GM18909 (cell line): Measurements from ENCODE around the gene DHRS7B.
"Not testable (repeated sequence)": the region's sequence is repeated elsewhere in the genome, so short reads cannot be mapped to it uniquely, and the experiment has no call there.

Source experiments
- ATAC-seq: cut with Tn5 transposase; IDR thresholded peaks from one replicate; pipeline ENCODE4 v1.9.1; 2021; ENCODE audit warnings: mild to moderate bottlenecking; ENCODE audit not compliant: unreplicated experiment, poor library complexity

Gene DHRS7B

DNA sequence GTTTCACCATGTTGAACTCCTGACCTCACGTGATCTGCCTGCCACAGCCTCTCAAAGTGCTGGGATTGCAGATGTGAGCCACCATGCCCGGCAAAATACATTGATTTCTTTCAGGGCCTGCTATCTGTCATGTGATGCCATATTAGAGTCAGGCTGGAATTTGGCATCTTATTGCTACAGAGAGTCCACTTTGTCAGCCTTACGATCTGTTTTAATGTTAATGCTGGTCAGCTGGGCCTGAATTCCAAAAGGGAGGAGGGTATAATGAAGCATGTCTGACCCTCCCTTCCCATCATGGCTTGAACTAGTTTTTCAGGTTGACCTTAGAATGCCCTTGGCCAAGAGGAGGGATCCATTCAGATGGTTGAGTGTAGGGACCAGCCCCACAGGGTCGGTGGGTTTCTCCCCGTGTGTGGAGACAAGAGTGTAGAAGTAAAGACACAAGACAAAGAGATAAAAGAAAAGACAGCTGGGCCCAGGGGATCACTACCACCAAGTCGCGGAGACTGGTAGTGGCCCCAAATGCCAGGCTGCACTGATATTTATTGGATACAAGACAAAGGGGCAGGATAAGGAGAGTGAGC, 19.6 kb upstream of the DHRS7B start:
- ATAC-seq: not testable (repeated sequence)

DNA sequence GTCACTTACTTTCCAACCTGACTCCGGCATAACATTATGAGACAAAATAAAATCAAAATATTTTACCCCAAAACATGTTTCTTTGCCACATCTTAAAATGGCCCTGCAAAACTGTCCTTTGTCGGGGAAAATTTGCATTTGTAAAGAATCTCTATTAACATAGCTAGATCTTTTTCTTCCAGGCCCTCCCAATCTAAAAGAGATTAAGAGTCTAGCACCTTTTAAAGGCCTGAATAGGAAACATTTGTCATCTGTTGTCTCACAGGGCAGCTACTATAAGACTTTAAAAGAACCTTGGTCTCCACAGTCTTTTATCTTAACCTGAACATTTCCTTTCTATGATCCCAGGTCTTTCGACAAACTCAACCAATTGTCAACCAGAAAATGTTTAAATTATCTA, 18.1 kb upstream of the DHRS7B start:
- no peak for ATAC-seq

DNA sequence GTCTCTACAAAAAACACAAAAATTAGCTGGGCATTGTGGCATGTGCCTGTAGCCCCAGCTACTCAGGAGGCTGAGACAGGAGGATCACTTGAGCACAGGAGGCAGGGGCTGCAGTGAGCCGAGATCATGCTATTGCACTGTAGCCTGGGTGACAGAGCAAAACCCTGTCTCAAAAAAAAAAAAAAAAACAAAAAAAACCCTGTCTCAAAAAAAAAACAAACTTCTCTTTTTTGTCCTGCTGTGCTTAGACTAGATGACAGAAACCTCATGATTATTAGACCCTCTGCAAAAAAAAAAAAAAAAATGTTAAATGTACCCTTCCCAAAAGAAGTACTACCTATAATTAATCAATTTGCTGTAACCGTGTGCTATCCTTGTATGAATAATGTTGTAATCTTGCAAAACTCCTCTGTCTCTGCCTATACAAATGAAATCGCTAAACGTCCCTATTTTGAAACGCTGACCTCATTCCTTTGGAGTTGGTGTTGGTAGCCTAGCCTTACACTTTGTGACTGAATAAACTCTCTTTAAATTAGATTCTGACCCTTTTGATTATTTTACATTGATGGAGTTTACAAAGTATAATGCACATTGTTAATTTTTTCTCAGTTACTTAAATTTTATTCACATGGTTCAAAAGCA, 13.6 kb upstream of the DHRS7B start:
- no peak for ATAC-seq

DNA sequence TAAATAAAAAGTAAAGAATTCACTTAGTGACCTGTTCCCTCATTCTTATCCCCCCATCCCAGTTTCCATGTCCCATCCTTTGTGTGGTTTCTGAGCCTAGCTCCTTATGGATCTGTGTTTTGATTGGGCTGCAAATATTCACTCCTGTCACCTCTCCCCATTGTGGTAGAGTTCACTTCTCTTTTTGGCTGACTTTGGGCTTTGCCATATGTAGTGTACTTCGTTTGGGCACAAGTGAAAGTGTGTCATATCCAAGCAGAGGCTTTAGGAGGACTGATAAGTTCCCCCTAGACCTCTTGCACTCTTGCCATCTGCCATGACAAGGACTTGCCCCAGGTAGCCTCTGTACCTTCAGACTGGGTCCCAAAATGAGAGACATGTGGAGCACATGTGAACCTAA, 13.0 kb upstream of the DHRS7B start:
- ATAC-seq: no peak

DNA sequence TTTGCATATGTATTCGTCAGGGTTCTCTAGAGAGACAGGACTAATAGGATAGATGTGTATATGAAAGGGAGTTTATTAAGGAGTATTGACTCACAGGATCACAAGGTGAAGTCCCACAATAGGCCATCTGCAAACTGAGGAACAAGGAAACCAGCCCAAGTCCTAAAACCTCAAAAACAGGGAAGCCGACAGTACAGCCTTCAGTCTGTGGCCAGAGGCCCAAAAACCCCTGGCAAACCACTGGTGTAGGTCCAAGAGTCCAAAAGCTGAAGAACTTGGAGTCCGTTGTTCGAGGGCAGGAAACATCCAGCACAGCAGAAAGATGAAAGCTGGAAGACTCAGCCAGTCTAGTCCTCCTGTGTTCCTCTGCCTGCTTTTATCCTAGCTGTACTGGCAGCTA, 12.0 kb upstream of the DHRS7B start:
- ATAC-seq: not testable (repeated sequence)

DNA sequence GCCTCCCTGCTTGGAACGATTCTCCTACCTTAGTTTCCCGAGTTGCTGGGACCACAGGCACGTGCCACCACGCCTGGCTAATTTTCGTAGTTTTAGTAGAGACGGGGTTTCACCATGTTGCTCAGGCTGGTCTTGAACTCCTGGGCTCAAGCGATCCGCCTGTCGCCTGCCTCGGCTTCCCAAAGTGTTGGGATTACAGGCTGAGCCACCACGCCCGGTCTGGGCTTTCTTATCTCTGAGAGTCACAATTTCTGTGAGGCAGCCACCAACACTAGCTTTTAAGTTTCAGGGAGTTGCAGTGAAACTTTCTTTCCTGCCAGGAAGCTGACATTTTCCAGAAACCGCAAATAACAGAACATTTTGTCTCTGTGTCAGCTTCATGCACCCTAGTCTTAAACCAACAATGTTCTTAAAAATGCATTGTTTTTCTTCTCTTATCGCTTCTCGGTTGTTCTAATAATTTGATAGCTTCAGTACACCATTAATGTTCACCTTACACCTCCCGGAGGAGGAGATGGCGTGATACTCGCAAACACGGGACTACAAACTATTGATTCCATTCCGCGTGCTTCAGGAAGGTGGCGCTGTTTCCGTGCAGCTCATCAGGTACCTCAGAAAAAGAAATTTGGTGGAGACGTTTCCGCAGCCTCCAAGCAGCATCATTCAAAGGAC, 7.4 kb upstream of the DHRS7B start:
- no peak for ATAC-seq

DNA sequence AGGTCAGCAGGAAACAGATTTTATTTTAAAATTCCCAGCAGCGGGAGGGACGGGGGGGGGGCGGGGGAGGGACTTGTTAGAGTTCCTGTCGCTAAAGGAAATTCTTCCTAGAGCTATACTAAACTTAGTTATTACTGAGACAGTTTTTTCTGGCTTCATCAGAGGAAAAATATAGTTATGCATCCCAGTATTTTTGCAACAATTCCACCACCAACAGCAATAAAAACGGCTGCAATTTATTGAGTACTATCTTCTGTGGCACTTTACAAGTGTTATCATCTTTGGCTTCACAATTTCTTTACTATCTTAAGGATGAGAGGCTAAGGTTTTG, 6.9 kb upstream of the DHRS7B start:
- no peak for ATAC-seq

DNA sequence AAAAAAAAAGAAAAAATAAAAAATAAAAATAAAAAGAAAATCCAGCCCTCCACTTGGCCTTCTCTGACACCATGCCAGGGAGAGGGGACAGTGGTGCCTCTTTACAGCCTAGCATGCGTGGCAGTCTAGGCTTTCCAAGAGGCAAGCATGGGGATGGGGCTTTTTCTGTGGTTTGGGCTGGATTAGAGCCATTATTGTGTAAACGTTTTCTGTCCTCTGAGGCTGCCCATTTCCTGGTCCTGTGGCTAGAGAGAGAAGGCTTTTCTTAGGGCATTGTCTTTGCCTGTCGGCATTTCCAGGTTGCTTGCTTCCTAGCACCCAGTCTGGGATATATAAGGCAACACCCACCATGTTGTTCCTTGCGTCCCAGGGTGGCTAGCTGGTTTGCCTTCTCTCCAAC, 2.7 kb upstream of the DHRS7B start:
- no peak for ATAC-seq

DNA sequence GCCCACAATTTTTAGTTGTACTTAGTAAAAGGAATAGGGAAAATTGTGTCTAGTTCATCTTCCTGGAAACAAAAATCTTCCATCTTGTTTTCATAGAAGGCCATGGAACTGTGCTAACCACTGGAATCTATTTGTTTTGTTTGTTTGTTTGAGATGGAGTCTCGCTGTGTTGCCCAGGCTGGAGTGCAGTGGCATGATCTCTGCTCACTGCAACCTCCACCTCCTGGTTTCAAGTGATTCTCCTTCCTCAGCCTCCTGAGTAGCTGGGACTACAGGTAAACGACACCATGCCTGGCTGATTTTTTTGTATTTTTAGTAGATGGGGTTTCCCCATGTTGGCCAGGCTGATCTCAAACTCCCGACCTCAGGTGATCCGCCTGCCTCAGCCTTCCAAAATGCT, 2.2 kb upstream of the DHRS7B start:
- ATAC-seq: not testable (repeated sequence)

DNA sequence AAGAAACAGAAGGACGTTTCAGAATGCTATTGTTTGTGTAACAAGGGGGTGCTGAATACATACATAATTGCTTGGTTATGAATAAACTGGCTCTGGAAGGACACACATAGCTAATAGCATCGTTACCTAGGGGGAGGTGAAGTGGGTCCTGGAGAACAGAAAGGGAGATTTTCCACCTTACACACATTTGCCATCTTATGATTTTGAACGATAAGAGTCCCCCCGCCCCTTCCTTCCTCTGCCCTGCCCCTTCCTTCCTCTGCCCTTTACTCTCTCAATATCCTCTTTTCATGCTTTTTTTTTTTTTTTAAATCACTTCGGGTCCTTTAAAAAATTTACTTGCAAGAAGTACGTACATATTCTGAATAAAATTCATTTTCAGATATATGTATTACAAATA, 902 bp upstream of the DHRS7B start:
- ATAC-seq: no peak

DNA sequence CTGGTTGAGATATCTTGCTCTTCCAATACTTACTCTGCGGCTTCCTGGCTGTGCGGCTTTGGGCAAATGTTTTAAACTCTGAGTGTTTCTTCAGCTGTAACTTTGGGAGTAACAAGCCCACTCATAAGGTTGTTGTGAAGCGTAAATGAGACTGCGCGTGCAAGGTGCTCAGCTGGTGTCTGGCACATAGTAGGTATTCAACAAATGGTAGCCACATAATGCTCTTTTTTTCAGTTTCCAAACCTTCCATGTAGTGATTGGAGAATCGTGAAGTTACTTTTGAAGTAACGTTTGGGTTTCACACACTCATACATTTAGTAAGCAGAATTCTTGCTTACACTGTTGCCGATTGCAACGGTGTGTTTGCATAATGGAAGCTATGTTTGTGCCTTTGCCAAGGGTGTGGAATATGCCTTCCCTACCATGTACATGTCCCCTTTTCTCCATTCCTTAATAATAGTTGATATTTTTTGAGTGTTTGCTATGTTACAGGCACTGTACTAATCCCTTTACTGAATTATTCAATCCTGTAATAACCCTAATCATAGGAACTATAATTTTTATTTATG, 829 bp downstream of the DHRS7B start:
- no peak for ATAC-seq

DNA sequence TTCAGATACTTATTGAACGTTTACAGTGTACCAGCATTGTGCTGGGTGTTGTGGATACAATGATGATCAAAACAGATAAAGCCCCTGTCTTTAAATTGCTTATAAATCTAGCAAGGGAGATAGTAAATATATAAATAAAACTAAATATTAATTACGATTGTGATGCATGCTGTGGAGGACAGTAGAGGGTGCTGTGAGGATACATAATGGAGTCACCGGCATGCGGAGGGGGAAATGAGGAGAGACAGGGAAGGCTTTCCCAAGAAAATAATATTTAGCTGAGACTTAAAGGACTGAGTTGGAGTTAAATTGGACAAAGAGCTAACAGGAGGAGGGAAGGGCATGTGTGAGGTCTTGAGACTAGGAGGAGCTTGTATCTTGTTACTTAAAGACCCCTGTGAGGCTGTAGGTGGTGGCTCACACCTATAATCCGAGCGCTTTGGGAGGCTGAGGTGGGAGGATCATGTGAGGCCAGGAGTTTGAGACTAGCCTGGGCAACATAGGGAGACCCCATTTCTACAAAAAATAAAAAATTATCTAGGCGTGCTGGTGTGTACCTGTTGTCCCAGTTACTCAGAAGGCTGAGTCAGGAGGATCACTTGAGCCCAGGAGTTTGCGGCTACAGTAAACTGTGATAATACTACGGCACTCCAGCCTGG, 2.4 kb downstream of the DHRS7B start:
- no peak for ATAC-seq

DNA sequence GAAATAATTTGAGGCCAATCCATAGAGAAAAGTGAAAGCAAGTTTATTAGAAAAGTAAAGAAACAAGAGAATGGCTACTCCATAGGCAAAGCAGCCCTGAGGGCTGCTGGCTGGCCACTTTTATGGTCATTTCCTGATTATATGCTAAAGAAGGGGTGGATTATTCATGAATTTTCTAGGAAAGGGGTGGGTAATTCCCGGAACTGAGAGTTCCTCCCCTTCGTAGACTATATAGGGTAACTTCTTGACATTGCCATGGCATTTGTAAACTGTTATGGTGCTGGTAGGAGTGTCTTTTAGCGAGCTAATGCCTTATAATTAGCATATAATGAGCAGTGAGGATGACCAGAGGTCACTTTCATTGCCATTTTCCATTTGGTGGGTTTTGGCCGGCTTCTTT, 4.4 kb downstream of the DHRS7B start:
- ATAC-seq: no peak

DNA sequence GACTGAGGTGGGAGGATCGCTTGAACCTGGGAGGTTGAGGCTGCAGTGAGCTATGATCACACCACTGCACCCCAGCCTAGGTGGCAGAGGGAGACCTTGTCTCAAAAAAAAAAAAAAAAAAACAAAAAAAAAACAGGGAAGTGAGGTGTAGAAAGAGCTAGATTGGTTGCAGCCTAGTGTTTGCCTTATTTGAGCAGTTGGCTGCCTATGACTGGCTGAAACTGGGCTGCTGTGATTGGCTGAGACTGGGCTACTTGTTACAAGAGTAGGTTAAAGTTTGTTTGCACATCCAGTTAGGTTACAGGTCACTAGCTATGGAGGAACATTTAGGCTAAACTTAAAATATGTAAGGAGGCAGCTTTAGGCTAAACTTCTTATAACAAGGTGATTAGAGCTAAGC, 5.7 kb downstream of the DHRS7B start:
- no peak for ATAC-seq

DNA sequence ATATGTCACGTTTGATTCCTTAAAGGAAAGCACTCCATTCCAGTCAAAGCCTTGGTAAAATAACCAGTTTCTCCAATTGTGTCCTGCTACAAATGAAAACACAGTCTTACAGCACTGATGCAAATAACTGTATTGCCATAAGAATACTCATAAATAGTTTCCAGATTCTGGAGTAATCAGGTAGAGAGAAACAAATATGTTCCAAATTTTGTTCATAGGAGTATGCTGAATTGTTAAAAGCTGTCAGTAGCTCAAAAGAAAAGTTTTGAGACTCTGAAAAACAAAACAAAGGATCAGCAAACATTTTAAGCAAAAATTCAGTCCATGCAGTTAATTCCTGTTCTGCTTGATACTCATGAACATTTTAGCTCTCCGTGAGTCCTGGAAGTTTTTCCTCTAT, 7.8 kb downstream of the DHRS7B start:
- ATAC-seq: no peak

DNA sequence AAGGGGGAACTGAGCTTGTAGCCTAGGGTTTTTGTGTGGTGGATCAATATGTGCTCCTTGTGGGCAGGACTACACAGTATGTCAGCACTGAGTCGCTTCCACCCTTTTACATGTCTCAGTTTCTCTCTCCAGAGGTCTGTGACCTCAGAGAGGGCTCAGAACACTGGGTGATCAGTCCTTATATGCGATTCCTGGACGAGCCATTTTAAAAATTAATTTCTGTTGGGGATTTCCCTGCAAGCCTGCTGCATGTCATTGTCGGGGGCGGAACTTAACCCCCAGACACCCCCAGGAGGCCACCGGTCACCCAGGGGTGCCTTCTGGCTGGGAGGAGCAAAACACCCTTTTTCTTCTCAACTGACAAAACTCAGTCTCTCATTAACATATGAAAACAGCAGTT, 14.1 kb downstream of the DHRS7B start:
- peak; percentile 71 for ATAC-seq

DNA sequence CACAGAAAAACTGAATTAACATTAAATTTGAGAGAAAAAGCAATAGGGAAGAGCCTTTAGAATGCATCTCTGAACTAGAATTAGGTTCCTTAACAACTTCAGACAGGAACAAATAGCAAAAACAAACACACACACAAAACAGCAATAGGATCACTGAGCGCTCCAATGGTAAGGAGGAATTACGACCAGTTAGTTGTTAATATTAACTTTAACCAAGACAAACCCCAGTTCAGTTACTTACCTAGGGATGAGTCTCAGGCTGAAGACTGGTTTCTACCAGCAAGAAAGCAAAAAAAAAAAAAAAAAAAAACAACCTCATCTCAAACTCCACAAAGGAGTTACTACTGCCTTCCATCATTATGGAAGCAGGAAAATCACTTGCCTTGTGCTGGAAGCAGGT, 14.6 kb downstream of the DHRS7B start:
- ATAC-seq: no peak

DNA sequence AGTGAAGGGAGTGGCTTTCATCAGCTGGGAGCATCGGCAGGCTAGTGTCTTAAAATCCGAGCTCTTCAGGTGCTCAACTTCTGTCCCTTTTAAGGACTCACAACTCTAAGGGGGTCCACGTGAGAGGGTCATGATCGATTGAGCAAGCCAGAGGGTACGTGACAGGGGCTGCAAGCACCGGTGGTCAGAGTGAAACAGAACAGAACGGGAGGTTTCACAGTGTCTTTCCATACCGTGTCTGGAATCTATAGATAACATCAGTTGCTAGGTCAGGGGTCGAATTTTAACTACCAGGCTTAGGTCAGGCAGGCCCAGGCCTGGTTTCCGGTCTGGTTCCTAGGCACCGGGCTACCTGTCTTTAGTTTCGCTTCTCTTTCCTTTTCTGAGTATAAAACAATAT, 15.3 kb downstream of the DHRS7B start:
- not testable (repeated sequence) for ATAC-seq

DNA sequence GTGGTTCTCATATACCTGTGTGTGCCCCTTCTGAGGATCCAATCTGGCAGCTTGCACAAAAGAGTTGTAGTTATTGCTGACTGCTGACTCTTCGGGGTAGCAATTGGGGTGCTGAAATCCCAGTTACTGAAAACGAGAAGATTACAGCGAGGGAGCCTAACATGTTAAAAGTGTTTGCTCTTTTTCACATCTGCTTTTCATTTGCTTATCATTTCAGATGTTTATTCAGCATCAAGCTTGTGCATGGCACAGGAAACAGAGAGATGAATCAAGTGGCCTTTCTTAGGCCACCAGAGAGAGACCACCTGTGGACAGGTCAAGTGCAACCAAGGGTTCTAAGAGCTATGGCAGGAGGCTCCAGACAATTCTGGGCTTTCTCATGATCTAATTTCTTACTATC, 16.9 kb downstream of the DHRS7B start:
- ATAC-seq: no peak

DNA sequence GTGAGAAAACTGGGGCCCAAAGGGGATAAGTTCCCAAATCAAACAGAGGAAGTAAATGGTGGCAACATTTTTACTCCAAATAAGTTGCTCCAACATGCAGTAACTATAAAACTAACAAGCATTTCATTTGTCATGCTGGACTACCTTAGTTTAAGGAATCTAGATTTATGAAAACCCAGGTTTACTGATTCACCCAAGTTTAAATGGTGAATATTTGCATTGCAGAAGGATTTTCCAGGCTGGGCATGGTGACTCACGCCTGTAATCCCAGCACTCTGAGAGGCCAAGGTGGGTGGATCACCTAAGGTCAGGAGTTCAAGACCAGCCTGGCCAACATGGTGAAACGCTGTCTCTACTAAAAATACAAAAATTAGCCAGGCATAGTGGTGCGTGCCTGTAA, 17.5 kb downstream of the DHRS7B start:
- ATAC-seq: not testable (repeated sequence)

DNA sequence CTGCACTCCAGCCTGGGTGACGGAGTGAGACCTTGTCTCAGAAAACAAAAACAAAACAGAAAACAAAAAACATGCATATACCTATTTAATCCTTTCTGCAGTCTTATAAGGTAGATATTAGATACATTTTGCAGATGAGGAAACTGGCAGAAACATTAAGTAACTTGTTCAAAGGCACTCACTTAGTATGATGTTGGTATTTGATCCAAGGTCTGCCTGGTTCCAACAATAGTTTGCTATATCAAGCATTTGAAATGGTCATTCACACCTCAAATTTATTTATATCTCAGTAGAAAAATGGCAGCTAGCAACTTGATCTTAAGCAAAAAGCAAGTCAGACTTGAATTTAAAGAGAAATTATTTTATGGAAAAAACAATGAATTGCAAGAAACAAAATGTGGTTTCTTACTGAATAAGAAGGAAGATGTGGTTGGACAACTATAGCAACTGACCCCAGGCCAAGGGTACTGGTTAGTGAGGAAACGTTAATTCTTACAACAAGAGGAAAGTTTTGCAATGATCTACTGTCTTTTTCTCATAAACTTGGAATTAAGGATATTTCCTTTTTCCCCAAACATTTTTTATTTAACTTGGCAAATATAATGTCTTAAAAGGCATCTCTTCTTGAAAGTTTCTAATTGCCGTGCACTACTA, 19.7 kb downstream of the DHRS7B start:
- no peak for ATAC-seq
